Smooth muscle cell of the brain vasculature (primary cell): Measurements from ENCODE around the gene KSR2.
"Not testable (repeated sequence)": the region's sequence is repeated elsewhere in the genome, so short reads cannot be mapped to it uniquely, and the experiment has no call there.

Source experiments
- DNase-seq: peaks from one replicate; pipeline ENCODE4 v3.0.0-alpha.2; 2012; ENCODE audit warnings: low read depth, low spot score

KSR2 gene

GRCh38 chr12:117640511-117640910 lies 328.3 kb downstream of the KSR2 start:
- no peak for DNase-seq

DNA sequence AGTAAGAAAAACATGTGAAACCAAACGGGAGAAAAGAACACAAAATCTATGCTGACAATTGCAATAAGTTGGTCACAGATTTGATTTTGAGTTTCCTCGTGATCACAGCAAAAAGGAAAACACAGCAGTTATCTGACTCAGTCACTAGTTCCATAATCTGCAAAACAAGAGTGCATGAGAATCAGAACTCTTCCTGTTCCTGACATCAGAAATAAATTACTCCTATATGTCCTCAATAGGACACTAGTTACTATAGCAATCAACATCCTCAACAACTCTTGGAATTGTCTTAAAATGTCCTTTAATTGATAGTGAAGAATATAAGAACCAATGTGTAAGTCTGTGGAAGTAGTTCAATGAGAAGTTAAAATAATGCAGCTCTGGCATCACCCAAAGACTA lies 339.3 kb downstream of the KSR2 start:
- DNase-seq = no peak

- DNase-seq = not testable (repeated sequence)
Measured at GRCh38 chr12:117628711-117629110, 340.1 kb downstream of the KSR2 start.

GRCh38 chr12:117622741-117623140 lies 346.0 kb downstream of the KSR2 start:
- no peak for DNase-seq

DNA sequence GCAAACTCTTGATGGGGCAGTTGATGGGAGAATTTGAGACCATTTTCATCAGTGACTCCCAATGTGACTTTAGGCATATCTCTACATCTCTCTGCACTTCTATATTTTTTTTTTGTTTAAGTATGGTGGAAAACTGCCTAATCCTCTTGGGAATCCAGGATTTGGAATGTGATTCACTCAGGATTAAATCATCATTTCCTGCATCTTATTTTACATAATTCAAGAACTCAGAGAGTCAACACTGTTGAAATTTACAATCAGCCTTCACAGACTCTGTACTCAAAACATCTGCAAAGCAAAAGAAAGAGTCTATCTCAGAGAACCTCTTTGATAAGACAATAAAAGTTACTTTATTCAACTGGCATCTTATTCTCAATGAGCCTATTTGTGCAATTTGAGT lies 346.7 kb downstream of the KSR2 start:
- no peak for DNase-seq

GRCh38 chr12:117607778-117608177 lies 361.0 kb downstream of the KSR2 start:
- DNase-seq = no peak

DNA sequence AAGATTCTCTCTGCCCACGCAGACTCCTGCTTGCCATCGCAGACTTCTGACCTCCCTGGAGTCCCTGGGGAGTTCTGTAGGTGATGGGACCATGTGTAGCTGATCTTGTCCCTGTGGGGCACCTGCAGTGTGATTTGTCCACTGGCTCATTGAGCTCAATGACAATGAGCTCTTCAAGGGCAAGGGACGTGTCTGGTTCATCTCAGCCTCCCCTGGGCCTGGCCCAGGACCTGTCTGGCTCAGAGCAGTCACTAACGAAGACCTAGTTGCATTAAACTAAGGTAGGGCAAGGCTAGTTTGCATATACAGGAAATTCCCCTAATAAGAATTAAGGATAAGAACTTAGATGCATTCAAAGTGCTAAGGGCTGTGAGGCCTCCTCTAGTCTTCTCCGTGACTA lies 361.8 kb downstream of the KSR2 start:
- DNase-seq = no peak

GRCh38 chr12:117606024-117606423 lies 362.8 kb downstream of the KSR2 start:
- no peak for DNase-seq

- no peak for DNase-seq
Measured at GRCh38 chr12:117603316-117604113, 365.3 kb downstream of the KSR2 start.

GRCh38 chr12:117599849-117600248 lies 368.9 kb downstream of the KSR2 start:
- DNase-seq = no peak

- DNase-seq = no peak
Measured at GRCh38 chr12:117596968-117597367, 371.8 kb downstream of the KSR2 start.

DNA sequence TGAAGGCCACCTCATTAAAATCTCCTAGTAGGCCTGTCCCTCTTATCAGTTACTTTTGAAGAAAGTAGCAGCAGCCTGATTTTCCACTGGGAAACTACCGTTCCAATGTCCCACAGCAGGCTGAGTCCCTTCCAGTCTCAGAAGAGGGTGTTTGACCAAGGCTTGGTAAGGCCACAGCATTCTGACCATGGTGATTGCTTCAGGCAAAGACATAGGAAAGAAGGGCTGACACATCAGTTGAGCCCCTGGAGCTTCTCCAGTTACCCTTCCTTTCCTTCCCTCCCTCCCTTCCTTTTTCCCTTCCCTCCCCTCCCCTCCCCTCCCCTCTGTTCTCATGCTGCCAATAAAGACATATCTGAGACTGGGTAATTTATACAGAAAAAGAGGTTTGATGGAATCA lies 373.0 kb downstream of the KSR2 start:
- no peak for DNase-seq

DNA sequence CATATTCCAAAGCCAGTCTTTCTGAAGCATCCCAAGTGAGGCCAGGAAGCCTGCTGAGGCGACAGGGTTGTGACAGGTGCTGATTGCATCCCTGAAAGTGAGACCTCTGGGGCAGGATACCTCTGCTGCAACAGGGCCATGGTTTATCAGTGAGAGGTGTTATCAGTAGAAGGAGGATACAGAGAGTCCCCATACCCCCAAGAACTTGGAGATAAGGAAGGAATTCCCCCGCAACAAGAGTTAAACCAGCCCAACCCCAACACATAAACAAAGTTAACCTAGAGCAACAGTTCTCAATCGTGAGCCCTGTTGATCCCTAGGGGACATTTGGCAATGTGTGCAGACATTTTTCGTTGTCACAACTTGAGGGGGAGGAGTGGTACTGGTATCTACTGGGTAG lies 374.3 kb downstream of the KSR2 start:
- no peak for DNase-seq

GRCh38 chr12:117593815-117594400 lies 374.9 kb downstream of the KSR2 start:
- no peak for DNase-seq

DNA sequence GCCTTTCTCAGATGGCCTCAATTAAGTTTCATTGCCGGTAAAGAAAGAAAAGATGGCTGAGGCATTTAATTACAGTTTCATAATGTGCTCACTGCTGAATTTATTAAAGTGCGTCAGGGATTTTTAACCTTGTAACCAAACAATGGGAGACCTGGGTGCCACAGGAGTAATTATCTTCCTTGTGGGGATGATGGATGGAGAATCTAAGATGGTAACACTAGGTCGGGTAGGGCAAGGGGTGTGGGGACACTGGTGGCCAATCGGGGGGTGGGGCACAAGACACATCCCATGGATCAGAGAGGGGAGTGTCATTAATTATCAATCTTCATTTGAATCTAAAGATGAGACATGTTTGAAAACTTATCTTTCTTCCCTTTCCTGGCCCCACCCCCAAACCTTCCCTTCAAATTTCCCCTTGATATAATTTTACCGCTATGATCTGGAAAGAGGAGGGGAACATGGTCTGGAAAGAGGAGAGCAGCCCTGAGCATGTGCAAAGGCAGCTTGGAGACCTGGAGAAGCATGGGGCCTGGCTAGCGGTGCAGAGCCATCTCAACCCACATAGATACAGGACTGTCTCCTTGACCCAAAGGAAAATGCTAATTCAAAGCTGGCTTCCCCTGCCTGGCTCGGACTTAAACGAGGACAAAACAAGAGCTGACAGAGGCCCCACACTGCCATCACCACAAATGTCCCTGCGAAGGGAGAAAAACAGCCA lies 376.0 kb downstream of the KSR2 start:
- DNase-seq = no peak

DNA sequence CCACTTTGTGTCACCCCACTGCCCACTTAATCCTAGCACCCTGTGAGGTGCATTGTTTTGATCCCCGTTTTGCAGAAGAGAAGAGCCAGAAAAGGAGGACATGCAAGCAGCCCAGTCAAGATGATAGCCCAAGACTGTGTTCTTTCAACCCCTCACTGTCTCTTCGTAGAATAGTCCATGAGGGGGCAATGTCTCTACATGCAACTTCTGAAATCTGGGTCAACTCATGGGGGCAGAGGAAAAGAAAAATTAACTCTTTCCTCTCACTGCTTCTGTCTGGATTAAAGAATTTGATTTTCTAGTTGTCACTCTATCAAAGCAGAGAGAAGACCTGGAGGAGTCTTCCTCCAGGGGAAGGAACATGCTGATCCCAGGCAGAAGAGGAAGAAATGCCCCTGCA lies 377.8 kb downstream of the KSR2 start:
- DNase-seq = no peak

- no peak for DNase-seq
Measured at GRCh38 chr12:117590386-117590785, 378.4 kb downstream of the KSR2 start.

- no peak for DNase-seq
Measured at GRCh38 chr12:117589021-117589420, 379.8 kb downstream of the KSR2 start.

- no peak for DNase-seq
Measured at GRCh38 chr12:117587631-117588287, 381.0 kb downstream of the KSR2 start.

DNA sequence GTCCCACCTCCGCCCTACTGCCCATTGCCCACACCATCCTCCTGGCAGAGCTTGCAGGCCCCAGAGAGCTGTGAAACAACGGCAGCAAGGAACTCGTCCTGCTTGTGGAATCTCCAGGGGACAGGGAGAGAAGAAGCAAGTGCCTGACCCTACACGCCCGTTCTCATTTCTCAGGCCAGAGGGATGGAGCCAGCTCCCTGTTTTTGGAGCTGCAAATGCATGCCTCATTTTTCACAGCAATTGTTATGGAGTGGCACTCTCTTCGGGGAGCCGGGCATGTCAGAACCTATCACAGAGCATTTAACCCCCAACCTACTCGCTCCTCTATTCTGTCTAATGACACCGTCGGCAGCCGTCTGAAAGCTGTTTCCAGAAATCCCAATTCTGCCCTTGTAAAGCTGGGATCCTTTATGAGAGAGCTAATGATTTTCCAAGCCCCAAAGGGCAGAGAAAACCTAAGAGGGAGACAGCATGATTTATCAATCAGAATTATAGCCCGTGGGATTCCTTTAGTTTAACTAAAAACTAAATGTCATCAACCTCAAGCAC lies 385.0 kb downstream of the KSR2 start:
- DNase-seq = no peak

DNA sequence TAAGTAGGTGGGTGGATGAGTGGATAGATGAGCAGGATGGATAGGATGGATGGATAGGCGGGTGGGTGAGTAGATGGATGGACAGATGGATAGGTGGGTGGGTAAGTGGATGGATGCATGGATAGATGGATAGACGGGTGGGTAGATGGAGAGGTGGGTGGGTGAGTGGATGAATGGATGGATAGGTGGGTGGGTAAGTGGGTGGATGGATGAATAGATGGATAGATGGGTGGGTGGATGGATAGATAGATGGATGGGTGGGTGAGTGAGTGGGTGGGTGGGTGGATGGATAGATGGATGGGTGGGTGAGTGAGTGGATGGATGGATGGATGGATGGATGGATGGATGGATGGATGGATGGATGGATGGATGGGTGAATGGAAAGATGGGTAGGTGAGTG lies 385.7 kb downstream of the KSR2 start:
- no peak for DNase-seq
